HK-2 (cell line): ENCODE results near the gene ATOH8.

Experiments used
- DNase-seq: peaks from one replicate; pipeline ENCODE4 v3.0.0-alpha.2; 2018; ENCODE audit not compliant: unreplicated experiment

Gene ATOH8

DNA sequence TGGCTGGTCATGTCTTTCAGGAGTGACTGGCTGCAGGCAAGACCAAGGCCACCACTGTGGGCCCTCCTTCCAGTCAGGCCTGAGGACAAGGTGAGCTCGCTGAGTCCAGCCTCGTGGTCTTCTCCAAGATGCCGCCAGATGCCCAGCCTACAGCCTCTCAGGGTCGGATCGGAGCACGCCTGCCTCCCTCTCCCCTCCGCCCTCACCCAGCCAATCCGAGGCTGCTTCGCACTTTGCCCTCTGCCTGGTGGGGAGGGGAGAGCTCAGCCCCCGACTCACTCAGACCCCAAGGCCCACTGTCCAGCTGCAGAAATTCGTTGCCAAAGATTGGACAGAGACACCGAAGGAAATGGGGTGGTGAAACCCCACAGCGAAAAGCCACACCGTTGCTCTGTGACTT, 33.1 kb downstream of the ATOH8 start:
- DNase-seq, result no peak

DNA sequence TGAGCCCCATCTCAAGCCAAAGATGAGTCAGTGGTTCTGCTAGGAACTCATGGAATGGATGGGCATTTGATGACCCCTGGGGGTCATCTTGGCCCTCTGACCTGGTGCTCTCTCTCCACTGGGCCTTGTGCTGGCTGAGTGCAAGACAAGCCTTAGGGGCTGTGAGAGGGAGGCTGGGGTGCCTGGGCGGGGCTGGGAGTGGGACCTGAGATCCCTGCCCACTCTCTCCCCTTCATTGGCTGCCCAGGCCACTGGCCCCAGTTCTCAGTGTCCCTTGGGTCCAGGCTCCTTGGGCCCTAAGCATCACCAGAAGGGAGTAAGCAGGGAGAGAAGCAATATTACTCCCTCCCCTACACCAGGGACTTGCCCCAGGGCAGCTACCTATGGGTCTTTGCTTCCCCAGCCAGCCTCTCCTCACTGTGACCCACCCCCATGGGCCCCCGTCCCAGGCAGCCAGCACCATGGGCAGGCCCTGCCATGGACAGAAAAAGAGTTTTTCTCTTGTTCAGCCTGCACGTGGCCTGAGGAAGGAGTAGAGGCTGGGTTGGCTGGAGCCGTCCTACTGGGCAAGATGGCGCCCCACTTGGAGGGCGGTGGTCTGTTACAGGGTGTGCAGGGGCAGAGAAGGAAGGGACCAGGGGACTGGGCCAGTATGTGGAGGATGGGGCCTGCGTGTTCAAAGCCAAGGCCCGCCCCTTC, 33.6 kb downstream of the ATOH8 start:
- DNase-seq, result no peak

DNA sequence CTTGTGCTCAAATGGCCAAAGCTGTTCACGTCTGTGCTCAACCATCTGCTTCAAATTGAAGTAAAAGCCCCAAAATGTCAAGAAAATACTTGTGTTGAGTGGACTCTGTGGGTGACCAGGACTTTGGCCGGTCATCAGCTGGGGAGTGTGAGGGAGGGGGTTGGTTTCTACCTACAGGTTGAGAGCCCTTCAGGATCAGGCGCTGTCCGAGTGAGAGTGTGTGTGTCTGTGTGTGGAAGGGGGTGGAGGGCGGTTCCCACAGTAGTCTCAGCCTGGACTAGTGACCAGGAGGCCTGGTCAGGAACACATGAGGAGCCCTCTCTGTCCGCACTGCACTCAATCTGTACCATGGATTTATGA, 34.2 kb downstream of the ATOH8 start:
- no peak for DNase-seq

DNA sequence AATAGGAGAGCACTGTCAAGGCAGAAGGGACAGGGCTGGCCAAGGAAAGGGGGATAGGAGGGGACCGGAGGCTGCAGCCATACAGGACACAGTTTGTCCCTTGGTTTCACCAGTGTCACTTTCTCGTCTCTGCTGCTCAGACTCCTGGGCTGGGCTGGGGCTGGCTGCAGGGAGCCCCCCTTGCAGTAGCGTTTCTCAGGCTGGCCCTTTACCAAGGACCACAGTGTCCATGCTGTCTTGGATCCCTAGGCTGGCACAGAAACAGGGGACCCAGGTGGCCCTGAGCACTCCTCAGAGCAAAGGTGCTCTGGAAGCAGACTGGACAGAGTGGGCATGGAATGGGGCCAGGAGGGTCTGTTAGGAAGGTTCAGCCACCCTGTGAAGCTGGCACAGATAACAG, 34.8 kb downstream of the ATOH8 start:
- DNase-seq, result no peak

DNA sequence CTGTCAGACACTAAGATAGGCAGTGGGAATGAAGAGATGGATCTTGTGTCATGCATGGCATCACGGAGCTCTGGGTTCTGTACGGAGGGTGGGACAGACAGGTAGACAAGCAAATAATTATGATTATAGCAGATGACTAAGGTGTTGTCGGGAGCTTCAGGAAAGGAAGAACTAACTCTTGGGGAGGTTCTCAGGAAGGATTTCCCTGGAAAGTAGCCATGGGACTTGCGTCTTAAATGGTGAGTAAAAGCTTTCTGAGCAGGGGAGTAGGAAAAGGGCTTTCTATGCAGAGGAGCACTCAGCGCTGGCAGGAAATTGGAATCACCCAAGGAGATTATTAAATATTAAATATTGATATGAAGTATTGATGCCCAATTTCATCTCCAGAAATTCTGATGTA, 35.5 kb downstream of the ATOH8 start:
- DNase-seq, result no peak

DNA sequence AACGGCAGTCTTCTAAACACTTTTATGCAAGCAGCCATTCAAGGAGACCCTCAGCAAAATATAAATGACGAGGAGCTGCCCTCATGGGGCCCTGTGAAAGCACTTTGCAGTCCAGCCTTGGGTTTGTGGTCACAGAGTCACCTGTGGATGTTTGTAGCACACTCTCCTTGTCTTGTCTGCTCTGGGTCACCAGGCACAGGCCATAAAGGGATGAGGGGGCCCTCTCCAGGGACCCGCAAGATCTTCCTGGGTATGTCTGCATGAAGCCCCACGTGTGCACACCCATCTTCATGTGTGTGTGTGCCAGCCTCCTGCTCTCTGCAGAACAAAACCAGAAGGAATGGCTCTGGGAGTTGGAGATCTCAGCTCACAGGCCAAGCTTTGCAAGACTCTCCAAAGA, 36.2 kb downstream of the ATOH8 start:
- DNase-seq, result no peak

DNA sequence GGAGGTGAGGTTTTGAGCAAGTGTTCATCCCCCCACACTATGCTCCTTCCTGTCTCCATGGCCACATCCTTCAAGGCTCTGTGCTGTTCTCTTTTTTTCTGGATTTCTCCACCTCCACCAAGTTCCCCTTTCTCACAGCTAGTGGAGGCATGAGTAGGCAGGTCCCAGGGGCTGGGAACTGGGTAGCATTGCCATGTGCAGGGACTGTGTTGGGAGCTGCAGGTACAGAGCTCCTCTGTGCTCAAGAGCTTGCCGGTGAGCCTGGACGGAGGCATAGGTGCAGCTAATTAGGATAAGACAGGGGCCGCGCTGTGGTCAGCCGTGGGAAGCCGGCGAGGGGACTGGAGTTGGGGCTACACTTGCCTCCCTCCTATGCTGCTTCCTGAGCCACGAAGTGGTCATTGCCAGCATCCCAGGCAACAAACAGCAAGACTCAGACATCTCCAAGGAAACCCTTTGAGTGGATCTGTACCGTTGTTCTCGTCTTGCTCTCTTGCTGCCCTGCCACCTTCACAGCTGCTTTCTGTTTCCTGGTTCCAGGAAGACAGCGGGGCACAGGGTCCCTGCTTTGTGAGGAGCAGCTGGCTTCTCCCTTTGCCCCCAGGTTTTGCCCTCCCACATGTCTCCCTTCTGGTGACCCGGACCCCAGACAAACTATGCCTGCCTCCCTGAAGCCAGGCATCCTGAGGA, 36.9 kb downstream of the ATOH8 start:
- DNase-seq, result no peak

DNA sequence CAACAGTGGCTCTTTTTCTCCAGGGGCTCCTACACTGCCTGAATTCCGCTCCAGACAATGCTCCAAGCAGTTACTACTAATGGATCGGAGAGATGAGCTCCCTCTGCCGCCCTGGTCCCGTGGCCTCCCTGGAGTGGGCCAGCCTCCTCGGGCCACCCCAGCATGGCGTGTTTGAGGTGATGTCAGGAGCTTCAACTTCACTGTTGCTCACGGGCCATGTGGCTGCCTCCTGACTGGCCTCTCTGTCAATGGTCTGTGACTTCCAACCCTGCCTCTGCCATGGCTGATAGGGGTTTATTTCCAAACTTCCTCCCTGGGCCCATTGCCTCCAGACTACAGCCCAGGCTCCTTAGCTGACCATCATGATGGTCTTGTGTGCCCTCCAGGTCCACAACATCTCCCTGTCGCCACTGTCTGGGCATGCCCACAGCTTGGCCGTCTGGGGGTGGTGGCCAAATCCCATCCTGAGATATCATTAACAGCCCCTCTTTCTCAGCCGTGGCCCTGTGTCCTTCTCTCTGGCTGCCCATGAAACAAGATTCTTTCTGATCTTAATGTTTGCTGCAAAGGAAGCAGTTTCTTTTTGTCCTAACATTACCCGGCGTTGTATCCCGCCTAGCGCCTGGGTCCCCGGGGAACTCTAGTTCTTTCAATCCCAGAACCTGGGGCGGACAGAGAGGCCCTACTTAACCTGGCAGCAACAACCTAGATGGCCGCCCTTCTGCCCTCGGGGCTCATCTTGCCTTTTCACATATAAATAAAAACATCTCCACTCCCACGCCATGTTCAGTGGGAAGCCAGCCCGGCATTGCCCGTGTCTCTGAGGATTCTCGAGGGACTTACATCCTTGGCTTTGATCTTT, 38.1 kb downstream of the ATOH8 start:
- DNase-seq, result no peak

DNA sequence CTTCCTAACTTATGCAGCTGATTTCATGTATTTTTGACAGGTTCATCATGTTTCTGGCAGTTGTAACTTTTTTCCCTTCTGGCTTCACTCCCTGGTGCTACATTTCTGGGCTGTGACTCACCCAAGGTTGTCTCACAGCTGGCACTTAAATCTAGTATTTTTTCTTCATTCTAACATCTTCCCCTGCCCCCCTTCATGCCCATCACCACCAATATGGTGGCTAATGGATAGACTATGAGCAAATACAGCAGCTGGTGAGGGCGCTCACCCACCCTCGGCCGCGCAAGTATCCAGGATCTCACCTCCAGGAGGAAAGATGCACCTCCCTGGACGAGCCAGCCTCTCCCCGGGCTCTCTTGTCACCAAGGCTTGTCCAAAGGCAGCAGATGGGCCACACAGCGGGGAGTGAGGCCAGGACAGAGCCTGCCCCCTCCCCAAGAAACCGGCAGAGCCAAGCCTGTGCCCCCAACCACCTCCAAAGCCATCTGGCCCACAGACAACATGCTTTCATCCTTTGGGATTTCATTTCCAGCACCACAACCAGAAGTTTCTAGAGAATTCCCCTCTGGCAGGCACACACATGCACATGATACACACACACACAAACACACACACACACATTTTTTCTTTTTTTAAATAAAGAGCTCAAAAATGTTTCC, 39.1 kb downstream of the ATOH8 start:
- no peak for DNase-seq

DNA sequence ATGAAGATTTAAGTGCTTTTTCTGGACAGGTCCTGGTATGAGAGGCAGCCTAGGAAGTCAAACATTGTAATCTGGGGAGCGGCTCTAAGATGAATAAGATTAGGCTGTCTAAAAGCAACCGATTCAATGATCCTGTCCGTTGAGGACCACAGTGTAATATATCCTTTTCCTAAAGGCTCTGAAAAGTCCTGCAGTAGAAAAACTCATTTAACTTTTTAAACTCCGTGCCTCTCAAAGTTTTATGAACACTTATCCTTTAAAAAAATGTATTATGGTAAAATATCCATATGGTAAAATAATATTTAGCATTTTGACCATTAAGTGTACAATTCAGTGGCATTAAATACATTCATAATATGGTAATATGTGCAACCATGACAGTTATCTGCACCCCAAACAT, 39.8 kb downstream of the ATOH8 start:
- DNase-seq, result no peak

DNA sequence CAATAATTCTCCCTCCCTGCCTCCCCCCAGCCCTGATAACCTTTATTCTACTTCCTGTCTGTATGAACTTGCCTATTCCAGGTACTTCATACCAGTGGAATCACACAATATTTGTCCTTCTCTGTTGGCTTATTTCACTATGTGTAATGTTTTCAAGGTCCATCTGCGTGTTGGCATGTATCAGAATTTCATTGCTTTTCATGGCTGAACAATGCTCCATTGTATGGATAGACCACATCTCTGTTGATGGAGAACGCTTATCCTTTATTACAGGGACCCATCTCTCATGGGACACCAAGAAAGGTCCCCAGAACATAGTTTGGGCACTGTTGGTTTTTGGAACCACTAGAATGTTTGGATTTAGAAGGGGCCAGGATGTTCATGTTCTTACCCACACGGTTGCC, 40.2 kb downstream of the ATOH8 start:
- no peak for DNase-seq

DNA sequence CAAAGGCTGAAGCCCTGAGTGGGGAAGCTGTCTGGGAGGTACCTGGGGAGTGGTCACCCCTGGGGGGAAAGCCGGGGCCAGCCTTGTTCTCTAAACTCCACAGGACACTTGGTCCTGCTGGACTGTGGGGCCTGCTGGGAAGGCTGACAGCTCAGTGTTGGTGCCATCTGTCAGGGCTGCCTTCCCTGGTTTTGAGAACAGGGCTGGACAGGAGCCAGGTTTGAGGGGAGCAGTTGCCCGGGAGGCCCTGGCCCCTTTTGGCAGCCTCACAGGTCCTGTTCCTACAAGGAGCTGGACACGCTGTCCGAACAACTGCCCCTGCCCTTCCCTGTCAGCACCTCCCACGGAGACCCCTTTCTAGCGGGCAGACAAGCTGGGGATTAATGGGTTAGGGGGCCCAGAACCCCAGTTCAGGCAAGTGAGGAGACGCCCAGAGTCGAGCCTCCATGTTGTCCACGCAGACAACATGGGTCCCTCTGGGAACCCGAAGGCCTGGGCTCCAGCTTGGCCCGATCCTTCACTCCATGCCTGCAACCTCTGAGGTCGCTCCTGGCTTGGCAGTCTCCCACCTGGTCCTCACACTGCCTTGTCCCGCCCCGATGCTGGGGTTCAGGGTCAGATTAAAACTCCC, 40.8 kb downstream of the ATOH8 start:
- DNase-seq, result no peak

DNA sequence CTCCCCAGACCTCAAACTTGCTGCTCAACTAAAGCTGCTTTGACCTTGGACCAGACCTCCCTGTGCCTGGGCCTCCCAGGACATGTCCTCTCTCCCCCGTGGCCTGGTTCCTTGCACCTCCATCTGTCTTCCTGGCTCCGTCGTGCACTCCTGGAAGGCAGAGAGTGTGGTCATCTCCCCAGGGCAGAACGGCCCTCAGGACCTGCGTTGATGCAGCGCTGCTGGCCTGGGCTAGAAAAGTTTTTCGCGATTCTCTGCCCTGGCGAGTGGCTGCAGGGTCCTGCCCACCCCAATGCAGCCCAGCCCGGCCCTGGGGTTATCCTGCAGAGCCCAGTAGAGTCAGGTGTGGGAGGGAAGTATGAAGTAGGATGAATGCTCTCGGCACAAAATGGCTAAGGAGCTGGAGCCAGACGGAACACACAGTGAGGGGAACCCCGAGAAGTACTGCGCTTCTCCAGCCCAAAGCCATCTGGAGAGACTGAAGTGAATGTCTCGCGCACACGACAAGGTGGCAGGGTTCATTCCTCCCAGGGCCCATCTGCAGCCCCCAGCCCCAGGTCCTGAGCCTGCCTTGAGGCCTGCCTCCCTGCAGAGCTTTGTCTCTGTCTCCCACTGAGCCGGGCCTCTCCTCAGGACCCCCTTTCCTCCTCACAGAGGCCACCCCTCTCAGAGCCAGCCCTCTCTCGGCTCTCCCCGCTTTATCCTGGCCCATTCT, 41.7 kb downstream of the ATOH8 start:
- DNase-seq, result no peak

DNA sequence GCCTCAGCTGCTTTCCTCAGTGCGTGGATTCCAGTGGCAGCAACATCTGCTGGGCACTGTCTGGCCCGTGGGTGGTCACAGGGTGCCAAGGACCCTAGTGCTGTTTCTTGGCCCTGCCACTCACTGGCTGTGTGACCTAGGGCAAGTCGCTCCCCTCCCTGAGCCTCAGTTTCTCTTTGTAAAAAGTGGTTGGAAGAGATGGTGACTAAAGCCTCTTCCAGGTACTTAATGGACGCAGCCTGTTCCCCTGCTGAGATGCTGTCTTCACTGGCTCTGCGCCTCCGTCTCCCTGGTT, 42.2 kb downstream of the ATOH8 start:
- no peak for DNase-seq

DNA sequence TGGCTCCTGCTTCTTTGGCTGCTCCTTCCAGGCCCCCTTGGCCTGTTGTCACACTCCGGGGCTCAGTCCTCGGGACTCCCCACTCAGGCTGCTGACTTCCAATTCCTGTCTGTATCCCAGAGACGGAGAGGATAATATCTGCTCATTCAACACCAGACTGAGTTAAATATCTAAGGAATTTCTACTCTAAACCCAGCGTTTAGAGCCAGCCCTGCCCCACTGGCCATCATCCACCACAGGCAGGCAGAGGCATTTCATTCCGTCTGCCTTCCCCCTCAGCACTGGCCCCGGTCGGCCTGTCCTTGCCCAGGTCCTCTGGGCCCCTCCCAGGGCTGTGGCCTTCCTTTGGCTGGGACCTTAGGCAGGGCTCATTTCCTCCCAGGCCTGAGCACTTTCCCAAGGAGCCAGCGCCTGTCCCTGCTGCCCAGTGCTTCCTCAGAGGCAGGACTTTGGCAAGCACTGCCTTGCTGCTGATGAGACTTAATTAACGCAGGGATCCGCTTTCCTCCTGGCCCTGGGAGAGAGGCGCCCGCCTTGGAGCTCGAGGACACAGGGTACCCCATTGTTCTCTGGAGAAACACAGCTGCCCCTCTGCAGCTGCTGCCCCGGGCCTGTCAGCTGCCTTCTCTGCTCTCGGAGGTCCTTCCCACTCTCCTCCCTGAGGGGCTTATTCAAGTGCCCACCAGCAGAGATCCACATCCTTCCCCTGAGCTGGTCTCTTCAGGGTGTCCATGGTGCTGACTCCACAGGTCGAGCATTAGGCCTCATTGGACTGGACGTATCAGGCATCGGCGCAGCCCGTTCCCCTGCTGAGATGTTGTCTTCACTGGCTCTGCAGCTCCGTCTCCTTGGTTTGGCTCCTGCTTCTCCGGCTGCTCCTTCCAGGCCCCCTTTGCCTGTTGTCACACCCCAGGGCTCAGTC, 42.8 kb downstream of the ATOH8 start:
- DNase-seq, result no peak

DNA sequence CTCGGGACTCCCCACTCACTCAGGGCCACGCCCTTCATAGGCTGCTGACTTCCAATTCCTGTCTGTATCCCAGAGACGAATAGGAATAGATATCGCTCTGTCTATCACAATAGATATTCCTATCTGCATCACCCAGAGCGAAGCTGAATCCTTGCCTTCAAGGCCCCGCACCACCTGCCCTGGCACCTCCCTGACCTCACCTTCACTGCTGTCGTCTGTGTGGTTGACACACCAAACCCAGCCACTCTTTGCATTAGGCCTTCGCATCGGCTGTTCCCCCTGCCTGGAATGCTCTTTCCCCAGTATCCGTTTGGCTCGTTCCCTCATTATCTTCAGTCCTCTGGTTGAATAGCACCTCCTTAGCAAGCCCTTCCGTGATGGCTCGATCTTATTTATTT, 43.5 kb downstream of the ATOH8 start:
- no peak for DNase-seq

DNA sequence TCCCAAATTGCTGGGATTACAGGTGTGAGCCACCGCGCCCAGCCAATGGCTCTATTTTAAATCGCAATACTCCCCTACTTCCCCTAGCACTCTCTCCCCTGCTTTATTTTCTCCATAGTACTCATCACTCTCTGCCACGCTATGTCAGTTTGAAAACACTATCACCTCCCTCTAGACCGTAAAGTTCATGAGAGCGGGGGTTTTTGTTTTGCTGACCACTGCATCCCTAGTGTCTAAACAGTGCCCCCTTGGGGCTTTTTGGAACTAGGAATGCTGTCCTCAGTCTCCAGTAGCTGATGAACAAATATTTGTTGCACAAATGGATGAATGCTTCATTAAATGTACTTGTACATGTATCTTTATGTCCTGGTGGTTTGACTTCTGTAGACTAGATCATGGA, 44.1 kb downstream of the ATOH8 start:
- DNase-seq, result no peak

DNA sequence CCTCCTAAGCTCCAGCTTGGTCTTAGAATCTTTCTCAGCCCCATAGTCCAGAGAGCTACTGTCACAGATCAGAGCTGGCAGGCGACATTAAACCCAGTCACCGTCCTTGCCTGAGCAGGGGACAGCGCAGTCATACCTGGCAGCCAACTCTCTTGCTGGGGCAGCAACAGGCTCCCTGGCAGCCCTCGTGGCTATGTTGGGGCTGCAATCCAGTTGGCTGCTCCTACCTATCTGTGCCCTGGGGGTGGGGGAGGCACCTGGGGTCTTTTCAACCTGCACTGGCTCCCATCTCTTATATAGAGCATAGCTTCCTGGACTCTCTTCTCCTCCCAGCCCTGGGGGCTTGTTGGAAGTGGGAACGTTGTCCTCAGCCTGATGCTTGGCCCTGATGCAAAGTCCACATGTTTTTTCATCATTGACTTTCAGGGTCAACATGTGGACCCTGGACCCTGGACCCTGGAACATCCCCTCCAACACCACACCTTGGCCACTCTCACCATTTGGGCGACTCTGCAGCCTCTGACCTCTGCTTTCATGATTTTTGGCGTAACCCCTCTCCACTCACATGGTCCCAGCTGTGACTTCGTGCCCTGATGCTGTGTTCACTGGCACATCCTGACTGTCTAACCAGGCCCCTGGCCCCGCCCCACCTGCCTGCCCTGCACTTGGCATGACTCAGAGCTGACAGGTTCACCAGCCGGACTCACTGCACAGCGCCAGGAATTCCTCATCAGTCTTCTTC, 45.6 kb downstream of the ATOH8 start:
- DNase-seq, result peak; percentile 72

DNA sequence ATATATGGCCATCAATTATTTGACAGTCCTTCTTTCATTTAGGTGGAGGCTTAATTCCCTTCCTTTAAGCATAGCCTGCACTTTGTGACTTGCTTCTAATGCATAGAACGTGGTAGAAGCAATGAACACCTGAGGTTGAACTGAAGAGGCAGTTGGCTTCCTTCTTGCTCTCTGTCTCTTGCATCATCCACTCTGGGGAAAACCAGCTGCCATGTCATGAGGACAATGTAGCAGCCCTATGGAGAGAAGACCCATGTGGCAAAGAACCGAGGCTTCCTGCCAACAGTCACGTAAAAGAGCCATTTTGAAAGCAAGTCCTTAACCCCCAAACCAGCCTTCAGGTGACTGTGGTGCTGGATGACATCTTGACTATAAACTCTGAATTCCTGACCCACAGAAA, 46.8 kb downstream of the ATOH8 start:
- DNase-seq, result no peak

DNA sequence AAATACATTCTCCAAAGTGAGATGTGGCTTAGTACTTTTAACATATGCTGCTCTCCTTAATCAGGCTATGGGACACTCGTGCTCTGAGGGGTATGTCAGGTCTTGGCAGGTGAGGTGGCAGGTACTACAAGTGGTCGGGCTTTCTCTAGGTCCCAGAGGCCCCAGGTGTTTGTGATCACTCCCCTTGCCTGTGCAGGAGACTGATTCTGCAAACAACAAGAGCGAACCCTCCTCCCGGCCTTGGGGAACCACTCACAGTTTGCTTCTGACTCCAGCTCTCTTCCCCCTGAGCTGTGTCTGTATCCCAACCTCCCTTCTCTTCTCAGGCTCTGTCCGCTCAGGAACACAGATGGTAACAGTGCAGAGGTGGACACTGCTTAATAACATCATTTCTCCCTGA, 48.1 kb downstream of the ATOH8 start:
- no peak for DNase-seq
